SK-N-MC (cell line): Measurements from ENCODE around the gene PELI2.

Experiments
- DNase-seq: peaks from one replicate; pipeline ENCODE4 v3.0.0-alpha.2; 2011; ENCODE audit warnings: low read depth, low spot score
- H3K27ac ChIP-seq: fragments of 200-600 bp; sonication (generic); 2 replicates; pipeline ENCODE4 v1.5.1; 2016; ENCODE audit warnings: mixed run types
- H3K36me3 ChIP-seq: fragments of 200-600 bp; sonication (generic); 2 replicates; pipeline ENCODE4 v1.6.1; 2017; ENCODE audit warnings: antibody characterized with exemption, low read length, mixed read lengths; ENCODE audit not compliant: insufficient read depth
- H3K4me3 ChIP-seq: fragments of 200-600 bp; sonication (generic); 2 replicates; pipeline ENCODE4 v1.5.1; 2016
- H3K9ac ChIP-seq: fragments of 200-600 bp; sonication (generic); 2 replicates; pipeline ENCODE4 v1.8.0; 2017; ENCODE audit warnings: mixed run types, mixed read lengths; ENCODE audit not compliant: insufficient read length
- H3K9me3 ChIP-seq: fragments of 200-600 bp; sonication (generic); 2 replicates; pipeline ENCODE4 v1.6.1; 2017; ENCODE audit warnings: low read depth, mild to moderate bottlenecking, antibody characterized with exemption, low read length, moderate library complexity, mixed read lengths
- EZH2 ChIP-seq: fragments of 200-600 bp; sonication (generic); IDR thresholded peaks from one replicate; pipeline ENCODE4 v1.6.1; 2017; ENCODE audit warnings: antibody characterized with exemption
- FOXP2 ChIP-seq: optimal IDR thresholded peaks from 2 replicates; pipeline ENCODE3; 2011; ENCODE audit warnings: mild to moderate bottlenecking, moderate library complexity; ENCODE audit not compliant: insufficient read depth; ENCODE audit errors: extremely low read length, control extremely low read depth
- POLR2AphosphoS5 ChIP-seq: IDR thresholded peaks from 2 replicates; pipeline ENCODE4 v1.6.1; 2012; ENCODE audit warnings: mild to moderate bottlenecking, low read depth, low read length, borderline replicate concordance

PELI2 gene

GRCh38 chr14:56193347-56193746, 75.1 kb downstream of the PELI2 start:
- no peak for TF ChIP-seq FOXP2
- H3K9ac ChIP-seq = no peak overlapping the region
- 0 out of 2 replicates have a peak, but pooled peaks cover 3% of the 10 kb centered on the region for H3K36me3 ChIP-seq
- H3K9me3 ChIP-seq = no peaks in the 10 kb centered on the region
- no peak overlapping the region for H3K27ac ChIP-seq
- no peak overlapping the region for H3K4me3 ChIP-seq
- DNase-seq = no peak

GRCh38 chr14:56194042-56194441, 75.8 kb downstream of the PELI2 start:
- no peaks in the 10 kb centered on the region for H3K9me3 ChIP-seq
- no peak overlapping the region for H3K27ac ChIP-seq
- 0 out of 2 replicates have a peak, but pooled peaks cover 3% of the 10 kb centered on the region for H3K36me3 ChIP-seq
- H3K9ac ChIP-seq = no peak overlapping the region
- DNase-seq = no peak
- TF ChIP-seq POLR2AphosphoS5 (no peak), FOXP2 (no peak), EZH2 (no peak)
- no peak overlapping the region for H3K4me3 ChIP-seq

GRCh38 chr14:56195223-56195622, 77.0 kb downstream of the PELI2 start:
- Histone ChIP-seq H3K36me3 (0 out of 2 replicates have a peak, but pooled peaks cover 3% of the 10 kb centered on the region), H3K9me3 (no peaks in the 10 kb centered on the region), H3K9ac (no peak overlapping the region), H3K27ac (no peak overlapping the region), H3K4me3 (no peak overlapping the region)
- TF ChIP-seq EZH2 (no peak), POLR2AphosphoS5 (no peak), FOXP2 (no peak)
- no peak for DNase-seq

- Histone ChIP-seq H3K9ac (no peak overlapping the region), H3K4me3 (no peak overlapping the region), H3K9me3 (no peaks in the 10 kb centered on the region), H3K36me3 (0 out of 2 replicates have a peak, but pooled peaks cover 5% of the 10 kb centered on the region), H3K27ac (no peak overlapping the region)
- no peak for TF ChIP-seq EZH2
- no peak for TF ChIP-seq FOXP2
- no peak for TF ChIP-seq POLR2AphosphoS5
- no peak for DNase-seq
Measured at GRCh38 chr14:56195704-56196103, 77.5 kb downstream of the PELI2 start.

- H3K4me3 ChIP-seq = no peak overlapping the region
- H3K9me3 ChIP-seq = no peaks in the 10 kb centered on the region
- H3K36me3 ChIP-seq = 0 out of 2 replicates have a peak, but pooled peaks cover 7% of the 10 kb centered on the region
- DNase-seq = no peak
- TF ChIP-seq FOXP2 (no peak), EZH2 (no peak), POLR2AphosphoS5 (no peak)
- H3K9ac ChIP-seq = no peak overlapping the region
- H3K27ac ChIP-seq = no peak overlapping the region
Measured at GRCh38 chr14:56196274-56196673, 78.1 kb downstream of the PELI2 start.

- no peaks in the 10 kb centered on the region for H3K9me3 ChIP-seq
- no peak for DNase-seq
- 0 out of 2 replicates have a peak, but pooled peaks cover 7% of the 10 kb centered on the region for H3K36me3 ChIP-seq
- H3K4me3 ChIP-seq = no peak overlapping the region
- no peak overlapping the region for H3K27ac ChIP-seq
- TF ChIP-seq POLR2AphosphoS5 = no peak
- no peak for TF ChIP-seq FOXP2
- TF ChIP-seq EZH2 = no peak
- no peak overlapping the region for H3K9ac ChIP-seq
Measured at GRCh38 chr14:56197150-56197549, 78.9 kb downstream of the PELI2 start.

GRCh38 chr14:56198438-56198837, 80.2 kb downstream of the PELI2 start:
- no peak for DNase-seq
- Histone ChIP-seq H3K9ac (no peak overlapping the region), H3K4me3 (no peak overlapping the region), H3K27ac (no peak overlapping the region), H3K36me3 (0 out of 2 replicates have a peak, but pooled peaks cover 7% of the 10 kb centered on the region), H3K9me3 (no peaks in the 10 kb centered on the region)
- TF ChIP-seq POLR2AphosphoS5 = no peak
- TF ChIP-seq EZH2 = no peak
- TF ChIP-seq FOXP2 = no peak

GRCh38 chr14:56199095-56199981, 81.1 kb downstream of the PELI2 start:
- Histone ChIP-seq H3K9me3 (no peaks in the 10 kb centered on the region), H3K9ac (no peak overlapping the region), H3K36me3 (0 out of 2 replicates have a peak, but pooled peaks cover 5% of the 10 kb centered on the region), H3K4me3 (no peak overlapping the region), H3K27ac (no peak overlapping the region)
- TF ChIP-seq POLR2AphosphoS5 (no peak), FOXP2 (no peak), EZH2 (no peak)
- DNase-seq = no peak

- Histone ChIP-seq H3K9me3 (no peaks in the 10 kb centered on the region), H3K4me3 (no peak overlapping the region), H3K36me3 (0 out of 2 replicates have a peak, but pooled peaks cover 5% of the 10 kb centered on the region), H3K9ac (no peak overlapping the region), H3K27ac (no peak overlapping the region)
- no peak for DNase-seq
- TF ChIP-seq EZH2 (no peak), POLR2AphosphoS5 (no peak), FOXP2 (no peak)
Measured at GRCh38 chr14:56199982-56200577, 81.9 kb downstream of the PELI2 start.
